Measurements from ENCODE around the gene RANBP17. TPM values are rescaled to one million over a fixed set of nuclear protein-coding genes. Genes with fewer than 3 reads are reported as not detected.

Gene RANBP17
- total RNA-seq, 1 donor from 2014 or later = 32.8 TPM

DNA sequence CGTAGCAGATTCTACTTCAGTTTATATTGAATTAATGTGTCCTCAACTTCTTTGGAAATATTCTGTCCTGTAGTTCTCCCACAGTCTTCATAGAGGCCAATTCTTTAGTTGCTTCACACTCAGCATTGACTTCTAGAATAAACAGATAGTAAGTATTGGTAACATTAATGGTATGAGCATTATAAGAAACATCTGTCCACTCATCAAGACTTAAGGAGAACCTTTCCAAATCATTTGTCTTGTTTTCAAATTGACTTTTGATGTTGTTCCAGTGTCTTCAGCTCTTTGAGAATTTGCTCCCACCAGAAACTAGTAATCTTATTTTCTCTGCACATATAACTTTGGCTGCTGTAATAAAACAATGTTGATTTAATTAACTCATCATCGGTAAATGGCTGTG lies 18.3 kb downstream of the RANBP17 start:
- H3K4me3 Mint-ChIP-seq (ENCODE audit: low read depth) = no peak overlapping the region
- no peak overlapping the region for H3K27ac Mint-ChIP-seq
- peaks cover 4% of the 10 kb centered on the region for H3K36me3 Mint-ChIP-seq (ENCODE audit: insufficient read depth)
- H3K9me3 Mint-ChIP-seq (ENCODE audit: low read depth) = peaks cover 5% of the 10 kb centered on the region
- TF ChIP-seq, protein P1, sequence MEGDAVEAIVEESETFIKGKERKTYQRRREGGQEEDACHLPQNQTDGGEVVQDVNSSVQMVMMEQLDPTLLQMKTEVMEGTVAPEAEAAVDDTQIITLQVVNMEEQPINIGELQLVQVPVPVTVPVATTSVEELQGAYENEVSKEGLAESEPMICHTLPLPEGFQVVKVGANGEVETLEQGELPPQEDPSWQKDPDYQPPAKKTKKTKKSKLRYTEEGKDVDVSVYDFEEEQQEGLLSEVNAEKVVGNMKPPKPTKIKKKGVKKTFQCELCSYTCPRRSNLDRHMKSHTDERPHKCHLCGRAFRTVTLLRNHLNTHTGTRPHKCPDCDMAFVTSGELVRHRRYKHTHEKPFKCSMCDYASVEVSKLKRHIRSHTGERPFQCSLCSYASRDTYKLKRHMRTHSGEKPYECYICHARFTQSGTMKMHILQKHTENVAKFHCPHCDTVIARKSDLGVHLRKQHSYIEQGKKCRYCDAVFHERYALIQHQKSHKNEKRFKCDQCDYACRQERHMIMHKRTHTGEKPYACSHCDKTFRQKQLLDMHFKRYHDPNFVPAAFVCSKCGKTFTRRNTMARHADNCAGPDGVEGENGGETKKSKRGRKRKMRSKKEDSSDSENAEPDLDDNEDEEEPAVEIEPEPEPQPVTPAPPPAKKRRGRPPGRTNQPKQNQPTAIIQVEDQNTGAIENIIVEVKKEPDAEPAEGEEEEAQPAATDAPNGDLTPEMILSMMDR (IDR thresholded peaks at IDR 0.05; ENCODE audit: unreplicated experiment) = no peak
- H3K27me3 Mint-ChIP-seq = no peaks in the 10 kb centered on the region
- no peak for DNase-seq (ENCODE audit: low spot score, unreplicated experiment)
- H3K4me1 Mint-ChIP-seq (ENCODE audit: low read depth) = peaks cover 4% of the 10 kb centered on the region

DNA sequence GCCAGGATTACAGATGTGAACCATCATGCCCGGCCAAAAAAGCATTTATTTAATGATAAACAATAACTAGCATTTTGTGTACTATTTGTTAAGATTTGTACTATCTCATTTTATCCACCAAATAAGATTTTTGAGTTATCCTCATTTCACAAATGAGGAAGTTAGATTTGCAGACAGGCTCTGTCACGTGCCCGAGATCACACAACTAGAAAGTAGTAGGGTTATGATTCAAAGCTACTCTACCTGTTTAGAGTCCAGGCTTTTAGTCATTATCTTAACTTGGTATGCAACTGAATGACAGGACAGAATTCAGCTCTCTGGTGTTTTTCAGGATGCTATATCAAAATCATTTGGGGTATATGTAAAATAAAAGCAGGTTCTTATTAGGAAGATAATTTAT lies 20.5 kb downstream of the RANBP17 start:
- no peaks in the 10 kb centered on the region for H3K27me3 Mint-ChIP-seq
- H3K4me1 Mint-ChIP-seq (ENCODE audit: low read depth) = peaks cover 7% of the 10 kb centered on the region
- TF ChIP-seq, protein P1 (IDR thresholded peaks at IDR 0.05; ENCODE audit: unreplicated experiment) = no peak
- no peak for DNase-seq (ENCODE audit: low spot score, unreplicated experiment)
- H3K4me3 Mint-ChIP-seq (ENCODE audit: low read depth) = no peak overlapping the region
- peaks cover 7% of the 10 kb centered on the region for H3K9me3 Mint-ChIP-seq (ENCODE audit: low read depth)
- H3K27ac Mint-ChIP-seq = no peak overlapping the region
- H3K36me3 Mint-ChIP-seq (ENCODE audit: insufficient read depth) = peaks cover 11% of the 10 kb centered on the region

DNA sequence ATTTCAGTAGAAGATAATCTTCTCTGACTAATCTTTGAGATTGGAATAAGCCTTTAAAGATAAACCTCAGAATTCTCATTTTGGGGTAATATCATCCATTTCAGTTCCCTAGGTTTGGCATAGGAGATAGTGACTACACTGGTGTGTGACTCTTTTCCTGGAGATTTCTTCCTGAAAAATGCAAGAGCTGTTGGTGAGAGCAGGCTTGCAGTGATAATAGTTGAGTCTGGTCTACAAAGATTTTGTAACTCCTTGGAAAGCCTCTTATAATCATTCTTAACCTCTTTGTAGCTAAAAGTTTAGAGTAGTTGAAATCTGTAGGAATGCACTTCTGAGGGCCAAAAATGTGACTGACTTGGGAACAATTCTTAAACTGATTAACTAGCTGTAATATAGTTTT lies 23.4 kb downstream of the RANBP17 start:
- Mint-ChIP-seq H3K9me3 (ENCODE audit: low read depth) (peaks cover 7% of the 10 kb centered on the region), H3K27me3 (no peaks in the 10 kb centered on the region), H3K4me1 (ENCODE audit: low read depth) (peaks cover 3% of the 10 kb centered on the region), H3K4me3 (ENCODE audit: low read depth) (no peak overlapping the region), H3K27ac (no peak overlapping the region), H3K36me3 (ENCODE audit: insufficient read depth) (peaks cover 14% of the 10 kb centered on the region)
- TF ChIP-seq, protein P1 (IDR thresholded peaks at IDR 0.05; ENCODE audit: unreplicated experiment) = no peak
- no peak for DNase-seq (ENCODE audit: low spot score, unreplicated experiment)

DNA sequence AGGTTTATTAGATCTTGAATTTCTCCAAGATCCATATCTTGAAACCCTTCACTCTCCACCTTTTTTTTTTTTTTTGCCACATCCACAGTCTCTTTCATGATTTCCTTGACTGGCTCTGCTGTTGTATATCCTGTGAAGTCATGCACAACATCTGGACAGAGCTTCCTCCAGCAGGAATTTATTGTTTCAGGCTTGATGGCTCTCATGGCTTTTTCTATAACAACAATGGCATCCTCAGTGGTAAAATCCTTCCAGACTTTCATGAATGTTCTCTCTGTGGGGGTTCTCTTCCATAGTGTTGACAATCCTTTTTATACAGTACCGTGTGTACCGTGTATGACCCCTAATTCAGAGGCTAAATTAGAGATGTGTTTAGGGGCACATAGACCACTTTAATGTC lies 24.0 kb downstream of the RANBP17 start:
- Mint-ChIP-seq H3K9me3 (ENCODE audit: low read depth) (peaks cover 7% of the 10 kb centered on the region), H3K27me3 (no peaks in the 10 kb centered on the region), H3K4me1 (ENCODE audit: low read depth) (peaks cover 3% of the 10 kb centered on the region), H3K36me3 (ENCODE audit: insufficient read depth) (peaks cover 14% of the 10 kb centered on the region), H3K27ac (peak overlapping the region; percentile 83), H3K4me3 (ENCODE audit: low read depth) (no peak overlapping the region)
- TF ChIP-seq, protein P1 (IDR thresholded peaks at IDR 0.05; ENCODE audit: unreplicated experiment) = no peak
- no peak for DNase-seq (ENCODE audit: low spot score, unreplicated experiment)

DNA sequence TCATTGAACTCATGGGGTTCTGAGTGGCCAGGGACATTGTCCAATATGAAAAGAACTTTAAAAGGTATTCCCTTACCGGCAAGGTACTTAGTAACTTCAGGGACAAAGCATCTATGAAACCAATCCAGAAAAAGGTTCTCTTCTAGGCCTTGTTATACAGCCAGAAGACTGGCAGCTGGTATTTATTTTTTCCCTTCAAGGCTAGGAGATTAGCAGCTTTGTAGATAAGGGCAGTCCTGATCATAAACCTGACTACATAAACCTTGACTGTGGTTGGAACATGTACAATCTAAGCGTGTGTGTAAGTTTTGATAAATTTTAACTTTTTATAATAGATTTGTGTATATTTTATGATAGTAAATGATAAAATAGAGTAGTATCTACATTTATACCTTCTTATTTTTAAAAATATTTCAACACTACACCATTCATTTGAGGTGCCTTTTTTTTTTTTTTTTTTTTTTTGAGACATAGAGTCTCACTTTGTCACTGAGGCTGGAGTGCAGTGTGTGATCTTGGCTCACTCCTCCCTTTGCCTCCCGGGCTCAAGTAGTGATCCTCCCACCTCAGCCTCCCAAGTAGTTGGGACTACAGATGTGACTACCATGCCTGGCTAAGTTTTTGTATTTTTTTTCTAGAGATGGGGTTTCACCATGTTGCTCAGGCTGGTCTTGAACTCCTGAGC lies 24.5 kb downstream of the RANBP17 start:
- Mint-ChIP-seq H3K4me1 (ENCODE audit: low read depth) (peaks cover 3% of the 10 kb centered on the region), H3K27ac (peak overlapping the region; percentile 83), H3K4me3 (ENCODE audit: low read depth) (no peak overlapping the region), H3K27me3 (no peaks in the 10 kb centered on the region), H3K9me3 (ENCODE audit: low read depth) (peaks cover 7% of the 10 kb centered on the region), H3K36me3 (ENCODE audit: insufficient read depth) (peaks cover 14% of the 10 kb centered on the region)
- no peak for DNase-seq (ENCODE audit: low spot score, unreplicated experiment)
- TF ChIP-seq, protein P1 (IDR thresholded peaks at IDR 0.05; ENCODE audit: unreplicated experiment) = no peak

All from progenitor cell of endocrine pancreas (in vitro differentiated cells).